HepG2 (cell line): ENCODE results near the gene ATP10A. TPM values are rescaled to one million over a fixed set of nuclear protein-coding genes. Genes with fewer than 3 reads are reported as not detected.

ENCODE experiments used
- ATAC-seq: fragments of 200-7000 bp; cut with Tn5 transposase; 3 replicates; pipeline ENCODE4 v1.9.1; 2020; ENCODE audit warnings: mild to moderate bottlenecking, moderate library complexity
- BruUV-seq: library from RNA; stranded (reverse); fragments of 400-500 nt; replicated peaks from 2 replicates; lab custom pipeline; 2021; lab: Mats Ljungman, UMichigan
- CTCF ChIA-PET: fragments of 300-600 bp; formaldehyde crosslinking; extraction: SDS; loops from one replicate; lab custom pipeline; 2021; ENCODE audit warnings: low total read pairs, inconsistent platforms, low intra/inter-chr PET ratio; lab: Yijun Ruan, JAX
- POLR2A ChIA-PET: fragments of 350-600 bp; sonication (Branson Sonifier 250); formaldehyde crosslinking; loops from one replicate; lab custom pipeline; 2020; ENCODE audit warnings: antibody characterized with exemption, inconsistent platforms; lab: Yijun Ruan, JAX
- DNase-seq: peaks from one replicate; pipeline ENCODE4 v3.0.0-alpha.2; 2015; ENCODE audit warnings: low spot score
- FAIRE-seq: peaks from 3 replicates; lab custom pipeline; 2011; peaks lifted over from hg19 to GRCh38; lab: Jason Lieb, UNC
- H2AFZ ChIP-seq: one replicate; pipeline ENCODE4 v1.6.1; 2011; ENCODE audit warnings: low read length, inconsistent platforms
- H3K27ac ChIP-seq: fragments of 300-600 bp; 3 replicates; pipeline ENCODE4 v1.8.0; 2011; ENCODE audit warnings: mixed run types, mild to moderate bottlenecking, mixed read lengths, low read length, inconsistent platforms; ENCODE audit not compliant: insufficient read depth; ENCODE audit errors: extremely low read length
- H3K27me3 ChIP-seq, 2 experiments: fragments of 200-600 bp in 1 of 2; 2 replicates in 1 of 2; 3 replicates in 1 of 2; pipeline versions ENCODE4 v1.6.0 to v1.8.0; 2011; ENCODE audit warnings: low read length in 2 of 2, mild to moderate bottlenecking in 2 of 2, moderate library complexity in 2 of 2, inconsistent platforms in 1 of 2; ENCODE audit not compliant: insufficient read depth in 2 of 2, control insufficient read depth in 1 of 2
- H3K36me3 ChIP-seq, 2 experiments: fragments of 200-600 bp in 1 of 2; replicated peaks in 1 of 2; 2 replicates in 1 of 2; 3 replicates in 1 of 2; pipeline versions ENCODE4 v1.5.1 to v1.8.0; 2011; ENCODE audit warnings: low read length in 2 of 2, inconsistent platforms in 1 of 2; ENCODE audit not compliant: insufficient read depth in 2 of 2, control insufficient read depth in 1 of 2
- H3K4me1 ChIP-seq: 2 replicates; pipeline ENCODE4 v1.5.1; 2012; ENCODE audit warnings: low read length, inconsistent platforms; ENCODE audit not compliant: insufficient read depth
- H3K4me2 ChIP-seq: 2 replicates; pipeline ENCODE4 v1.6.0; 2011; ENCODE audit warnings: low read depth, low read length, inconsistent platforms
- H3K4me3 ChIP-seq, 3 experiments: fragments of 200-600 bp in 1 of 3; sonication (generic), shearing (Covaris generic) in 1 of 3; replicated peaks in 1 of 3; 2 replicates each; pipeline ENCODE4 v1.5.1; 2011 to 2016; ENCODE audit warnings: low read length in 3 of 3, inconsistent platforms in 2 of 3, low read depth in 2 of 3, mild to moderate bottlenecking in 2 of 3, control low read depth in 1 of 3, mixed read lengths in 1 of 3; ENCODE audit not compliant: insufficient read depth in 1 of 3
- H3K79me2 ChIP-seq: one replicate; pipeline ENCODE4 v1.6.1; 2011; ENCODE audit warnings: low read length, inconsistent platforms; ENCODE audit not compliant: insufficient read depth
- H3K9ac ChIP-seq: 2 replicates; pipeline ENCODE4 v1.6.0; 2011; ENCODE audit warnings: mild to moderate bottlenecking, low read depth, low read length, inconsistent platforms; ENCODE audit not compliant: insufficient read depth
- H3K9me3 ChIP-seq: 2 replicates; pipeline ENCODE4 v1.5.1; 2012; ENCODE audit warnings: mild to moderate bottlenecking, low read length
- H4K20me1 ChIP-seq: 2 replicates; pipeline ENCODE4 v1.6.0; 2011; ENCODE audit warnings: inconsistent platforms, mild to moderate bottlenecking, low read length, moderate library complexity; ENCODE audit not compliant: insufficient read depth
- CAMTA2 ChIP-seq: sonication (generic); formaldehyde crosslinking; IDR thresholded peaks from 2 replicates; pipeline ENCODE4 v1.4.0; 2020; ENCODE audit warnings: mild to moderate bottlenecking, missing genetic modification reagents, borderline replicate concordance
- CBFB ChIP-seq: sonication (generic); formaldehyde crosslinking; IDR thresholded peaks from 2 replicates; pipeline ENCODE4 v1.4.0; 2020; ENCODE audit warnings: missing genetic modification reagents
- CREBL2 ChIP-seq: sonication (generic); formaldehyde crosslinking; IDR thresholded peaks from 2 replicates; pipeline ENCODE4 v1.8.1; 2023; ENCODE audit warnings: missing genetic modification reagents, mild to moderate bottlenecking, borderline replicate concordance
- HNRNPH1 ChIP-seq: fragments of 200-400 bp; formaldehyde crosslinking; optimal IDR thresholded peaks from 2 replicates; pipeline ENCODE3; 2017; ENCODE audit warnings: mild to moderate bottlenecking, low read depth, low read length
- IRF2 ChIP-seq: IDR thresholded peaks from 2 replicates; pipeline ENCODE4 v1.6.1; 2018; ENCODE audit warnings: missing genetic modification reagents, missing compliant biosample characterization
- MTF2 ChIP-seq: sonication (generic); formaldehyde crosslinking; IDR thresholded peaks from 2 replicates; pipeline ENCODE4 v1.5.0; 2020; ENCODE audit warnings: missing genetic modification reagents, borderline replicate concordance
- POLR2AphosphoS2 ChIP-seq: IDR thresholded peaks from 2 replicates; pipeline ENCODE4 v1.6.1; 2011; ENCODE audit warnings: low read depth, low read length, improper control_type of control experiment
- TAF1 ChIP-seq: sonication (generic); formaldehyde crosslinking; IDR thresholded peaks from 2 replicates; pipeline ENCODE4 v1.4.0; 2020; ENCODE audit warnings: missing genetic modification reagents
- ZC3H13 ChIP-seq: sonication (generic); formaldehyde crosslinking; IDR thresholded peaks from 2 replicates; pipeline ENCODE4 v1.8.1; 2023; ENCODE audit warnings: mild to moderate bottlenecking, missing genetic modification reagents, moderate library complexity
- ZFP36L2 ChIP-seq: sonication (generic); formaldehyde crosslinking; IDR thresholded peaks from 2 replicates; pipeline ENCODE4 v1.4.0; 2020; ENCODE audit warnings: missing genetic modification reagents
- ZMYM2 ChIP-seq: sonication (generic); formaldehyde crosslinking; IDR thresholded peaks from 2 replicates; pipeline ENCODE4 v1.8.0; 2022; ENCODE audit warnings: mild to moderate bottlenecking, missing genetic modification reagents
- ZNF609 ChIP-seq: sonication (generic); formaldehyde crosslinking; IDR thresholded peaks from 2 replicates; pipeline ENCODE4 v1.4.0; 2020; ENCODE audit warnings: mild to moderate bottlenecking, missing genetic modification reagents, borderline replicate concordance
- ZNF616 ChIP-seq: sonication (generic); formaldehyde crosslinking; IDR thresholded peaks from 2 replicates; pipeline ENCODE4 v1.5.0; 2020; ENCODE audit warnings: low read depth, mild to moderate bottlenecking, missing genetic modification reagents
- ZNF841 ChIP-seq: sonication (generic); formaldehyde crosslinking; IDR thresholded peaks from 2 replicates; pipeline ENCODE4 v1.8.1; 2023; ENCODE audit warnings: missing genetic modification reagents, borderline replicate concordance
- WGBS: methylation state at CpG from one replicate; pipeline ENCODE4 v1.1.6; 2017; ENCODE audit warnings: low lambda C conversion rate; 5-methylcytosine and 5-hydroxymethylcytosine counted together
- in situ Hi-C: cut with HindIII; loops from 2 replicates; pipeline ENCODE4 v1.10.0; 2017; ENCODE audit warnings: low pct_unique_long_range_greater_than_20kb; ENCODE audit not compliant: extremely low pct_ligation_motif_present
- intact Hi-C: fragments of 100-400 bp; cut with micrococcal nuclease; formaldehyde crosslinking; loops from one replicate; pipeline ENCODE4 v1.10.0; 2022; ENCODE audit not compliant: unreplicated experiment
- polyA plus RNA-seq, 8 experiments: library from polyadenylated mRNA; depleted of rRNA in 3 of 8; stranded (reverse) in 7 of 8; unstranded in 1 of 8; fragments of >200 nt; fragmentation: Illumina TruSeq in 4 of 8; extraction: Trizol in 4 of 8; gene quantifications; 2 replicates each; pipeline versions ENCODE4 v1.2.1 to v1.2.3, GENCODE V29; 2011 to 2016; ENCODE audit warnings: low read depth in 4 of 8, missing spikeins in 1 of 8, mixed read lengths in 1 of 8; ENCODE audit not compliant: insufficient read depth in 1 of 8
- total RNA-seq, 5 experiments: library from RNA; depleted of rRNA; stranded (reverse); fragments of >200 nt; fragmentation: Illumina TruSeq; extraction: Trizol; gene quantifications; 2 replicates each; pipeline ENCODE4 v1.2.3, GENCODE V29; 2016; ENCODE audit warnings: low read depth in 1 of 5
- TF ChIP-seq, protein P1 (sequence below): sonication (generic); formaldehyde crosslinking; IDR thresholded peaks from 2 replicates; pipeline ENCODE4 v1.4.0; 2020; ENCODE audit warnings: missing genetic modification reagents
- TF ChIP-seq, protein P2 (sequence below): sonication (generic); formaldehyde crosslinking; IDR thresholded peaks from 2 replicates; pipeline ENCODE4 v1.5.0; 2020; ENCODE audit warnings: missing genetic modification reagents
- TF ChIP-seq, protein P3 (sequence below): IDR thresholded peaks from 2 replicates; pipeline ENCODE4 v1.6.1; 2012; ENCODE audit warnings: low read depth, low read length, improper control_type of control experiment

ATP10A gene
- total and polyA plus RNA-seq, 2 of the 13 experiments (the other 11 are each of a cell fraction or from before 2014, with no cell fraction given): 0.58 to 4.2 TPM

- Histone ChIP-seq H3K4me1 (no peaks in the 10 kb centered on the region), H4K20me1 (no peaks in the 10 kb centered on the region), H3K79me2 (no peaks in the 10 kb centered on the region), H3K36me3 (no peaks in the 10 kb centered on the region), H3K9ac (no peak overlapping the region), H2AFZ (no peak overlapping the region), H3K27ac (no peak overlapping the region), H3K4me2 (no peak overlapping the region), H3K27me3 (no peaks in the 10 kb centered on the region), H3K9me3 (no peaks in the 10 kb centered on the region), H3K4me3 (no peak overlapping the region)
- intact Hi-C loops (no loop called here), in situ Hi-C loops (no loop called here)
- no peak for FAIRE-seq
- CTCF ChIA-PET: no interaction called here
- no peak for DNase-seq
- POLR2A ChIA-PET: no interaction called here
- ATAC-seq: no peak
- 62% methylated on average over 12 of the region's 14 CpGs for WGBS
- BruUV-seq: no TSS peak
- TF ChIP-seq ZNF616 (no peak), ZFP36L2 (no peak), IRF2 (CRISPR knock-in tag) (no peak), ZNF609 (CRISPR knock-in tag) (no peak), CAMTA2 (CRISPR knock-in tag) (no peak), ZMYM2 (CRISPR knock-in tag) (no peak), POLR2AphosphoS2 (no peak), HNRNPH1 (no peak), ZNF841 (CRISPR knock-in tag) (no peak), TAF1 (CRISPR knock-in tag) (no peak), CREBL2 (CRISPR knock-in tag) (no peak), CBFB (CRISPR knock-in tag) (no peak), ZC3H13 (CRISPR knock-in tag) (no peak), MTF2 (no peak)
- TF ChIP-seq, protein P1, sequence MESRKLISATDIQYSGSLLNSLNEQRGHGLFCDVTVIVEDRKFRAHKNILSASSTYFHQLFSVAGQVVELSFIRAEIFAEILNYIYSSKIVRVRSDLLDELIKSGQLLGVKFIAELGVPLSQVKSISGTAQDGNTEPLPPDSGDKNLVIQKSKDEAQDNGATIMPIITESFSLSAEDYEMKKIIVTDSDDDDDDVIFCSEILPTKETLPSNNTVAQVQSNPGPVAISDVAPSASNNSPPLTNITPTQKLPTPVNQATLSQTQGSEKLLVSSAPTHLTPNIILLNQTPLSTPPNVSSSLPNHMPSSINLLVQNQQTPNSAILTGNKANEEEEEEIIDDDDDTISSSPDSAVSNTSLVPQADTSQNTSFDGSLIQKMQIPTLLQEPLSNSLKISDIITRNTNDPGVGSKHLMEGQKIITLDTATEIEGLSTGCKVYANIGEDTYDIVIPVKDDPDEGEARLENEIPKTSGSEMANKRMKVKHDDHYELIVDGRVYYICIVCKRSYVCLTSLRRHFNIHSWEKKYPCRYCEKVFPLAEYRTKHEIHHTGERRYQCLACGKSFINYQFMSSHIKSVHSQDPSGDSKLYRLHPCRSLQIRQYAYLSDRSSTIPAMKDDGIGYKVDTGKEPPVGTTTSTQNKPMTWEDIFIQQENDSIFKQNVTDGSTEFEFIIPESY: no peak
- TF ChIP-seq, protein P2, sequence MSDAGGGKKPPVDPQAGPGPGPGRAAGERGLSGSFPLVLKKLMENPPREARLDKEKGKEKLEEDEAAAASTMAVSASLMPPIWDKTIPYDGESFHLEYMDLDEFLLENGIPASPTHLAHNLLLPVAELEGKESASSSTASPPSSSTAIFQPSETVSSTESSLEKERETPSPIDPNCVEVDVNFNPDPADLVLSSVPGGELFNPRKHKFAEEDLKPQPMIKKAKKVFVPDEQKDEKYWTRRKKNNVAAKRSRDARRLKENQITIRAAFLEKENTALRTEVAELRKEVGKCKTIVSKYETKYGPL (CRISPR knock-in tag): no peak
- TF ChIP-seq, protein P3, sequence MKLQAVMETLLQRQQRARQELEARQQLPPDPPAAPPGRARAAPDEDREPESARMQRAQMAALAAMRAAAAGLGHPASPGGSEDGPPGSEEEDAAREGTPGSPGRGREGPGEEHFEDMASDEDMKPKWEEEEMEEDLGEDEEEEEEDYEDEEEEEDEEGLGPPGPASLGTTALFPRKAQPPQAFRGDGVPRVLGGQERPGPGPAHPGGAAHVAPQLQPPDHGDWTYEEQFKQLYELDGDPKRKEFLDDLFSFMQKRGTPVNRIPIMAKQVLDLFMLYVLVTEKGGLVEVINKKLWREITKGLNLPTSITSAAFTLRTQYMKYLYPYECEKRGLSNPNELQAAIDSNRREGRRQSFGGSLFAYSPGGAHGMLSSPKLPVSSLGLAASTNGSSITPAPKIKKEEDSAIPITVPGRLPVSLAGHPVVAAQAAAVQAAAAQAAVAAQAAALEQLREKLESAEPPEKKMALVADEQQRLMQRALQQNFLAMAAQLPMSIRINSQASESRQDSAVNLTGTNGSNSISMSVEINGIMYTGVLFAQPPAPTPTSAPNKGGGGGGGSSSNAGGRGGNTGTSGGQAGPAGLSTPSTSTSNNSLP: no peak
Measured at GRCh38 chr15:25725758-25726157, 137.4 kb downstream of the ATP10A start.
